HTERT RPE-1 (cell line): ENCODE measurements around the gene ETFA.

Experiments
- in situ Hi-C: fragments of 300-500 bp; cut with MboI; formaldehyde crosslinking; loops from 4 replicates; pipeline ENCODE4 v1.14.3; 2020; ENCODE audit warnings: low sequenced_read_pairs

Gene ETFA

DNA sequence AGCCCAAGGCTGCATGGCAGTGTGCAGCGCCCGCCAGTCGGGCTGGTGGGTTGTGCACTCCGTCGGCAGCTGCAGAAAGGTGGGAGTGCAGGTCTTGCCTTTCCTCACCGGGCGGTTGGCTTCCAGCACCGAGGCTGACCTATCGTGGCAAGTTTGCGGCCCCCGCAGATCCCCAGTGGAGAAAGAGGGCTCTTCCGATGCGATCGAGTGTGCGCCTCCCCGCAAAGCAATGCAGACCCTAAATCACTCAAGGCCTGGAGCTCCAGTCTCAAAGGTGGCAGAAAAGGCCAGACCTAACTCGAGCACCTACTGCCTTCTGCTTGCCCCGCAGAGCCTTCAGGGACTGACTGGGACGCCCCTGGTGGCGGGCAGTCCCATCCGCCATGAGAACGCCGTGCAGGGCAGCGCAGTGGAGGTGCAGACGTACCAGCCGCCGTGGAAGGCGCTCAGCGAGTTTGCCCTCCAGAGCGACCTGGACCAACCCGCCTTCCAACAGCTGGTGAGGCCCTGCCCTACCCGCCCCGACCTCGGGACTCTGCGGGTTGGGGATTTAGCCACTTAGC, 29.6 kb upstream of the ETFA start:
- in situ Hi-C loops: no loop called here

- in situ Hi-C loops: no loop called here
These were observed 29.0 kb upstream of the ETFA start for GRCh38 chr15:76340198-76340802.

GRCh38 chr15:76339305-76340197, 28.3 kb upstream of the ETFA start:
- in situ Hi-C loops: no loop called here

DNA sequence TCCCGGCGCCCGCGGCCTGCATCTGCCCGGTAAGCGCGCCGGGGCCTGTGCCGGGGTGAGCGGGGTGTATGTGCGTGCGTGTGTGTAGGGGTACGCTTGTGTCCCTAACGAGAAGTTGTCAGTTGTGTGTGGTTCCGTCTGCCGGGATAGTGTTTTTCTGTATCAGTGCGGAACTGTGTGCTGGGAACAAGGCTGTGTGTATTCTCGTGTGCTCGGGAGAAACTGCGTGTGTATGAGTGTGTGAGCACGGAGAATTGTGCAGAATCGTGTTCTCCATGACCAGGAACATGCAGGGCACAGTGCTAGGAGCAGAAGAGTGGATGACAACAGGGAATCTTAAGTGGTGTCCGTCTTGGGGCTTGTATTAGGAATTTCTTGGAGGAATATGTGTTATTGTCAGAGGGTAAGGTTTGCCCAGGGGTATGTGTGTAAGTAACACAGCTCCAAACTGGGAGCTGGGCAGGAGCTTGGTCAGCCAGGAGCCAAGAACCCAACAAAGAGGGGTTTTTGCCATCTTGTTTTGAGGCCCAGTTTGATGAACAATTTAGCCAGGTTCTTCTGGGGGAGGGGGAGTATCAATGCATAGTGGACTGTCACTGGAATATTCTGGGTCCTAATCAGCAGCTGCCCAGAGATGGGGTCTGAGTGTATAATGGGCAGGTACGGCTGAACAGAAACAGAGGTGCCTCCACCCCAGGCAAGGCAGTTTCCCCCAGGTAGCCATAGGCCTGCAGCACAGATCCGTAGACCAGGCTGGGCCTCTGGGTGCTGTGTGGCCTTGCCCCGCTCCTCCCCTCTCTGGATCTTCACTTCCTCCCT, 27.4 kb upstream of the ETFA start:
- in situ Hi-C loops: no loop called here

- in situ Hi-C loops: no loop called here
These were observed 26.6 kb upstream of the ETFA start for GRCh38 chr15:76337696-76338485.

- in situ Hi-C loops: no loop called here
These were observed 25.9 kb upstream of the ETFA start for GRCh38 chr15:76337059-76337695.

GRCh38 chr15:76336254-76337058, 25.2 kb upstream of the ETFA start, which contains the start of gene ISL2:
ISL2 (plus strand) TSS chr15:76336773; CDS start chr15:76336884, 111 bp downstream.
- in situ Hi-C loops: no loop called here

GRCh38 chr15:76335307-76336253, 24.3 kb upstream of the ETFA start:
- in situ Hi-C loops: no loop called here

GRCh38 chr15:76334438-76335306, 23.4 kb upstream of the ETFA start:
- in situ Hi-C loops: no loop called here

DNA sequence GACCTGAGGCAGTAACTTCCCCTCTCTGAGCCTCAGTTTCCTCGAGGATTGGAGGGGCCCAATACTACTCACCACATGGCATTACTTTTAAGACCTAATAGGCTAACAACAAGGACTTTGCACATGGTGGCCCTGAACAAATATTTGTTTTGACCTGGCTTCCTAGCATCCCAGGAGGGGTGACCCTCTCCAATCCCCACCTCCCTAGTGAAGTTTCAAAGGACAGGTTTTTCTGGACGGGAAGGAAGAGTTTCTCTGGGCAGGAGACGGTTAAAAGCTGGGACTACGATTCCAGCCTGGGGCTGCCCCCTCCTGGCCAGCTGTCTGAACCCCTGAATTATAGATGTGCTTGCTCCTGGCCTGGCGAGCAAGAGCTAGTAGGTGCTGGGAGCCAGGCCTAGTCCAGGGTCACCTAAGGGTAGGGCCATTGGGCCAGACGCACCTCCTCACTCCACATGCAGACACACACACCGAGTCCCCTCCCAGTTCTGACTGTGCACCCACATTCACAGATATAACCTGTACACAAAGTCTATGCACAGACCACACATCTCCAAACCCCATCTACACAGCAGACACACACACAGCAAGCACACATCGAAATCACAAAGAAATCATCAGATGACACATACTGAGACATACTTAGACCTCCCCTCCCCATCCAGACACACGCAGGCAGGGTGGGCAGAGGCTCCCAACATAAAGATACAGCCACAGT, 22.6 kb upstream of the ETFA start:
- in situ Hi-C loops: no loop called here

DNA sequence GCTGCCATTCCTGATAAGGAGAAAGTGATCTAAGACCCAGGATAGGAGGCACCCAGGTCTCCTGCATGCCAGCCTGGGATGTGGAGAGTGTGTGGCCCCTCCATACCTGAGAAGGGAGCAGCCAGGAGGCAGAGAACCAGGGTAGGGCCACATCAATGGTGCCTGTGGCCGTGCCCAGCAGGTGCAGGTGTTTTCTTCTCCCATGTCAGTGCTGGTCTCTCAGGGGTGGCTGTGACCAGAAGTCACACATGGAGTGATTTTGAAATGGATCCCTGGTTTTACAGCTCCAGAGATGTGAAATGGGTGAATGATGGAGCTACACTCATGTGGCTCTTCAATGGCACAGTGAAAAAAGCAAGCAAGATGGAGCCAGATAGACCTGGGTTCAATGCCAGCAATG, 22.0 kb upstream of the ETFA start:
- in situ Hi-C loops: no loop called here

- in situ Hi-C loops: no loop called here
These were observed 21.5 kb upstream of the ETFA start for GRCh38 chr15:76332796-76333195.

DNA sequence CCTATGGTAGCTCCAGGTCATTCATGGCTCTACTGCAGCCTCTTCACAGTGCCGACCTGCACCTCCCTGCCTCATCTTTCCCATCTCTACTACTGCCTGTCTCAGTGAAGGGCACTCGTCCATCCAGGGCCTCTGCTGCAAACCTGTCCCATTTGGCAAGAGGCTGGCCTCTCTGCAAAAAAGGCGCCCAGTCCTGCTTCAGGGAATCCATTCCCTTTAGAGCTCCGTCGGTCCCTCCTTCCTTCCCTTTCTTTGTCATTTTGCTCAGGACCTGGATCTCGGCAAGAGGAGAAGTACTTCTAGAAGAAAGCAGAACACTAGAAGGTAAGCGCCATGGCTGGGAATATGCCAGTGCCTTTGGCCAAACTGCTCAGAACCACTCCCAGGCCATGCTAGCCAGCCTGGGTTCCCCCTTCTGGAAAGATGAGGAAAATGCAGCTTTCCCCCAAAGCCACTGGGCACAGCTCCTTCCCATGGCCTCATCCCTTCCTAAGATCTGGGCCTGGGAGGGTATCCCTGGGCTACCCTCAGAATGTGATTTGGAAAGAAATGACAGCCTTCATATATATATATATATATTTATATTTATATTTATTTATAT, 18.9 kb upstream of the ETFA start:
- in situ Hi-C loops: no loop called here

DNA sequence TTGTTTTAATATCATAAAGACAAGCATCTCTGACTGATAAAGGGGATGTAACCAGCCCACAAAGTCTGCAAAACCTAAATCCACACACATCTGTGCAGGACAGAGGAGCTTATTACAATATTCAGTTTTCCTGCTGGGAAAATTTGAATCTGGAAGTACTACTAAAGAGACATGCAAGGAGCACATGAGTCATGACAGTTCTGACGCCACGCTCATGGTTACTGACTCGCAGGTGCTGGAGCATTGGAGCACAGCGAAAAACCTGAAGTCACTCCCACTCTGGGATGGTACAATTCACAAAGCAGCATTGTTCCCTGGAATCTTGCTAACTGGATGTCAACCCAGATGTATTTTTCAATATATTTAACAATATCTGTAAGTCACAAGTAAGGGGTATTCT, 17.7 kb upstream of the ETFA start:
- in situ Hi-C loops: no loop called here

DNA sequence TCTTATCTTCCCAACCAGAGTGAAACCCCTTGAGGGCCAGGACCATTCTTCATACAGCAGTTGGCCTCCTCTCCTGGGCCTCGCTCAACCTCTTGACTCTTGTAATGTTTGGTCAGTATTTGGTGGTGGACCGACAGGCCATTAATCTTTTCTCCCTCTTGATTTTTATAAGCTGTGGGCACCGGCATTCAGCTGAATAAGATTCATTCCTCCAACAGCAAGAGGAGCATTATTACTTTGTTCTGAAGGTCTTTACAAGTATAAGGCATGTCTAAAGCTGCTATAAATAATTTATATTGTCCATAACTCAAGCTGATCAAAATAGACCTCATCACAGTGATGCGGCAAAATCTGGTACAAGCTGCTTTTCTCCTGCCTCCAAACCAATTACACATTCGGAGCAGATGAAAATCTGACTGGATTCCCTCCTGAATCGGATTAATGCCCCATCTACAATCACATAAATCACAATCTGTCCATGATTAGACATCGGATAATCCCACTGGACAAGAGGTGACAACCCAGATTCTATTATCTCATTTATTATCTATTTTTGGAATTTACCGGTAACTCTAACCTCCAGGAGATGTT, 16.9 kb upstream of the ETFA start:
- in situ Hi-C loops: no loop called here
